ENCODE data around the gene SLC38A9. TPM values are rescaled to one million over a fixed set of nuclear protein-coding genes. Genes with fewer than 3 reads are reported as not detected.

Gene SLC38A9
- total RNA-seq, 3 donors from 2014 or later = 20.2 to 28.1 (median 20.6) TPM

DNA sequence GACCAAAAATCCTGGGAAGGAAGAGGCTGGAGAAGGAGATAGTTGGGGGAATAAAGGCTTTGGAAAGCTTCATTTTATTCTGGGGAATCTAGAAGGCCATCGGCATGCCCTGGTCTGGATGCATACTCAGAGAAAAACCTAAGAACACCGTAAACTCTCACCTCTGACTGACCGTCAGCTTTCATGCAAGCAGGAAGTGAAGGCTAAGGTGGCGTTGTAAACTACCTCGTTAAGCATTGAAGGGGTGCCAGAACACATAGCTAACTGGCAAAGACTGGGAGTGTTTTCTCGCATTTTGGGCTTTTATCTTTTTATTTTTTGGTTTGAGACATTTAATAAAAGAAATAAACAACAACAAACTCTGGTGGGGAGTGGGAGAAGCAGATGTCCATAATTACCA is 2.6 kb upstream of the SLC38A9 start:
- Histone ChIP-seq H3K36me3 (ENCODE audit: low read depth) (no peaks in the 10 kb centered on the region), H3K4me3 (no peak overlapping the region), H3K4me1 (ENCODE audit: low read depth) (no peaks in the 10 kb centered on the region), H3K9me3 (no peaks in the 10 kb centered on the region)
- ATAC-seq = peak; percentile 53
- intact Hi-C loops (cut with DNase I, micrococcal nuclease) = no loop called here
- DNase-seq = peak in 1 of 3 donors; percentile 48
- no peak for TF ChIP-seq CTCF (IDR thresholded peaks at IDR 0.05)

- peak in 2 of 3 donors; percentile 45 to 48 for DNase-seq
These were observed 2.2 kb upstream of the SLC38A9 start for GRCh38 chr5:55714339-55714738.

DNA sequence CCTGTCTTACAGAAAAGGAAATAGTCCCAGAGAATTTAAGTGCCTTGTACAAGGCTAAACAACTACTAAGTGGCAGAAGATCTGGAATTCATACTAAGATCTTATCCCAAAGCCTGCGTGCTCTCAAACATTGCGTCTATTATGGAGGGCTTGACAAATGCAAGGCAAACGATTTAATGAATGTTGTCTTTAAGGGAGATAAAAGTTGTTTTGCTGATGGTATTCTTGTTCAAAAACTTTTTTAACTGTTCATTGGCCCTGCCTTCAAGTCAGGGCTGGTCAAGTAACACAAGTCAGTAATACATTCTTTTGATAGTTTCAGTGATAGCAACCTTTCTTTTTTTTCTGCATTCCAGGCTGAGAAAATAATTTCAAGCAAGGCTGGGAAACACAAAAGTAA is 1.7 kb upstream of the SLC38A9 start:
- no peak for DNase-seq
- H3K4me3 ChIP-seq = no peak overlapping the region
- H3K9me3 ChIP-seq = no peaks in the 10 kb centered on the region
- no peaks in the 10 kb centered on the region for H3K4me1 ChIP-seq (ENCODE audit: low read depth)
- H3K36me3 ChIP-seq (ENCODE audit: low read depth) = no peaks in the 10 kb centered on the region
- intact Hi-C loops (cut with DNase I, micrococcal nuclease) = no loop called here
- ATAC-seq = no peak
- no peak for TF ChIP-seq CTCF (IDR thresholded peaks at IDR 0.05)

More at GRCh38 chr5:55714339-55714738, 2.2 kb upstream of the SLC38A9 start:
- Histone ChIP-seq H3K36me3 (ENCODE audit: low read depth) (no peaks in the 10 kb centered on the region), H3K4me1 (ENCODE audit: low read depth) (no peaks in the 10 kb centered on the region), H3K4me3 (no peak overlapping the region), H3K9me3 (no peaks in the 10 kb centered on the region)
- TF ChIP-seq CTCF (IDR thresholded peaks at IDR 0.05) = no peak
- peak; percentile 46 for ATAC-seq
- intact Hi-C loops (cut with DNase I, micrococcal nuclease) = no loop called here

DNA sequence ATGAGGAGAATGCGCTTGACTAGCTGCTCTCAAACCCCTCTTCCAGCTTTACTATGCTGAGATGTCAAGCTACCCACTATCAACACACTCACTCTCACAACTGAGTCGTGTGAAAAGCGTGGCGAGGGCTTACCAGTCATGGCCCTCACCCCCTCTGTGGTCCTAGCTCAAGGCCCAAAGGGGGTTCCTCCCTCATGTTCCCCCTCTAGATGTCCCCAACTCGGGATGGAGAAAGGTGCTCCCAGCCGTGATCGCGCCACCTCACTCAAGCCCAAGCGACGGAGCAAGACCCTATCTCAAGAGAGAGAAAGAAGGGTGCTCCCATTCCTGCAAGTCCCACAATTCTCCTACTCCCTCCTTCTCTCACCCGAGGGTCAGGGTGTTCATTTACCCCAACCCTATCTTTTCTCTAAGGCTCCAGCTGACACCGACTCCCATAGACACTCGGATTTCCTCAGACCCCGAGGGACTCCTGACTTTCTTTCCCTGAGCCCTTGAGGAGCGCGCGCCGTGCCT is 559 bp downstream of the SLC38A9 start:
- intact Hi-C loops (cut with DNase I, micrococcal nuclease) = no loop called here
- DNase-seq (peak in 1 of 3 donors; percentile 28), ATAC-seq (no peak)
- Histone ChIP-seq H3K36me3 (ENCODE audit: low read depth) (no peaks in the 10 kb centered on the region), H3K9me3 (no peaks in the 10 kb centered on the region), H3K4me1 (ENCODE audit: low read depth) (no peaks in the 10 kb centered on the region), H3K4me3 (peak overlapping the region; percentile 57)
- no peak for TF ChIP-seq CTCF (IDR thresholded peaks at IDR 0.05)

DNA sequence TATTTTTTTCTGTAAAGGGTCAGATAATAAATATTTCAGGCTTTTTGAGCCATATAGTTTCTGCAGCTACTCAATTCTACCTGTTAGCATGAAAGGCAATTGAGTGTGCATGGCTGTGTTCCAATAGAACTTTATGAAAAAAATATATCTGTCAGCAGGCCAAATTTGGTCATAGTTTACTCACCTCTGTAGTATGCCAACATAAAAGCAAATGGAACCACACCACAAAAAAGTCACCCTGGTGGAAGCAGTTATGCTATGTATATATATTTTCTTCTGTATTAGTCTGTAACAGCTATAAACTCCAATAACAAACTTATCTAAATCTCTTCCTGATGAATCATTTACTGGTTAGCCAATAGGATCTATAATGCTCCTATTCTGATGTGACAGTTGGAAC is 3.4 kb downstream of the SLC38A9 start:
- Histone ChIP-seq H3K4me1 (ENCODE audit: low read depth) (no peaks in the 10 kb centered on the region), H3K36me3 (ENCODE audit: low read depth) (no peaks in the 10 kb centered on the region), H3K9me3 (no peaks in the 10 kb centered on the region), H3K4me3 (no peak overlapping the region)
- intact Hi-C loops (cut with DNase I, micrococcal nuclease) = no loop called here
- DNase-seq (no peak), ATAC-seq (no peak)
- TF ChIP-seq CTCF (IDR thresholded peaks at IDR 0.05) = no peak

GRCh38 chr5:55706230-55706629 is 5.9 kb downstream of the SLC38A9 start:
- intact Hi-C loops (cut with DNase I, micrococcal nuclease) = no loop called here
- TF ChIP-seq CTCF (IDR thresholded peaks at IDR 0.05) = no peak

More at GRCh38 chr5:55706230-55706629, 5.9 kb downstream of the SLC38A9 start:
- ATAC-seq (no peak), DNase-seq (no peak)
- Histone ChIP-seq H3K4me1 (ENCODE audit: low read depth) (no peaks in the 10 kb centered on the region), H3K36me3 (ENCODE audit: low read depth) (no peaks in the 10 kb centered on the region), H3K9me3 (no peaks in the 10 kb centered on the region), H3K4me3 (no peak overlapping the region)
